HepG2 (cell line): ENCODE data around the gene C5orf15. TPM values are rescaled to one million over a fixed set of nuclear protein-coding genes. Genes with fewer than 3 reads are reported as not detected.

Source experiments
- ATAD3A ChIP-seq: sonication (generic); formaldehyde crosslinking; IDR thresholded peaks from 2 replicates; pipeline ENCODE4 v1.4.0; 2020; ENCODE audit warnings: missing genetic modification reagents
- GATAD2A ChIP-seq: IDR thresholded peaks from 2 replicates; pipeline ENCODE4 v1.6.1; 2016
- HMGA1 ChIP-seq: sonication (generic); formaldehyde crosslinking; conservative IDR thresholded peaks from 2 replicates; pipeline ENCODE4 v1.4.0; 2020; ENCODE audit warnings: missing genetic modification reagents
- HOXA5 ChIP-seq: sonication (generic); formaldehyde crosslinking; IDR thresholded peaks from 2 replicates; pipeline ENCODE4 v1.4.0; 2020; ENCODE audit warnings: missing genetic modification reagents
- KDM5B ChIP-seq: sonication (generic); formaldehyde crosslinking; IDR thresholded peaks from 2 replicates; pipeline ENCODE4 v1.4.0; 2020; ENCODE audit warnings: missing genetic modification reagents, mild to moderate bottlenecking, borderline replicate concordance
- MAF1 ChIP-seq: sonication (generic); formaldehyde crosslinking; IDR thresholded peaks from 2 replicates; pipeline ENCODE4 v1.5.0; 2020; ENCODE audit warnings: missing genetic modification reagents, borderline replicate concordance
- REPIN1 ChIP-seq: sonication (generic); formaldehyde crosslinking; IDR thresholded peaks from 2 replicates; pipeline ENCODE4 v1.8.0; 2022; ENCODE audit warnings: missing genetic modification reagents, low read depth, mild to moderate bottlenecking, borderline replicate concordance
- RXRA ChIP-seq: sonication (generic); formaldehyde crosslinking; IDR thresholded peaks from 2 replicates; pipeline ENCODE4 v1.5.1; 2020; ENCODE audit warnings: missing genetic modification reagents
- ZMAT3 ChIP-seq: sonication (generic); formaldehyde crosslinking; conservative IDR thresholded peaks from 2 replicates; pipeline ENCODE4 v1.7.0; 2021; ENCODE audit warnings: missing genetic modification reagents
- polyA plus RNA-seq, 8 experiments: library from polyadenylated mRNA; depleted of rRNA in 3 of 8; stranded (reverse) in 7 of 8; unstranded in 1 of 8; fragments of >200 nt; fragmentation: Illumina TruSeq in 4 of 8; extraction: Trizol in 4 of 8; gene quantifications; 2 replicates each; pipeline versions ENCODE4 v1.2.1 to v1.2.3, GENCODE V29; 2011 to 2016; ENCODE audit warnings: low read depth in 4 of 8, missing spikeins in 1 of 8, mixed read lengths in 1 of 8; ENCODE audit not compliant: insufficient read depth in 1 of 8
- total RNA-seq, 5 experiments: library from RNA; depleted of rRNA; stranded (reverse); fragments of >200 nt; fragmentation: Illumina TruSeq; extraction: Trizol; gene quantifications; 2 replicates each; pipeline ENCODE4 v1.2.3, GENCODE V29; 2016; ENCODE audit warnings: low read depth in 1 of 5
- TF ChIP-seq, protein P1 (sequence below): sonication (generic); formaldehyde crosslinking; IDR thresholded peaks from 2 replicates; pipeline ENCODE4 v1.5.1; 2020; ENCODE audit warnings: mild to moderate bottlenecking, missing genetic modification reagents, moderate library complexity
- TF ChIP-seq, protein P2 (sequence below), 2 experiments: sonication (generic) in 1 of 2; formaldehyde crosslinking in 1 of 2; IDR thresholded peaks; 2 replicates each; pipeline versions ENCODE4 v1.6.1 to v1.9.0; 2014 to 2022; ENCODE audit warnings: antibody characterized with exemption in 1 of 2, borderline replicate concordance in 1 of 2, inconsistent platforms in 1 of 2, low read depth in 1 of 2, missing genetic modification reagents in 1 of 2
- TF ChIP-seq, protein P3 (sequence below): sonication (generic); formaldehyde crosslinking; IDR thresholded peaks from 2 replicates; pipeline ENCODE4 v1.8.0; 2022; ENCODE audit warnings: mild to moderate bottlenecking, missing genetic modification reagents, borderline replicate concordance
- TF ChIP-seq, protein P4 (sequence below): sonication (generic); formaldehyde crosslinking; IDR thresholded peaks from 2 replicates; pipeline ENCODE4 v1.8.0; 2022; ENCODE audit warnings: mild to moderate bottlenecking, missing genetic modification reagents

Gene C5orf15
- total and polyA plus RNA-seq, 2 of the 13 experiments (the other 11 are each of a cell fraction or from before 2014, with no cell fraction given) = 58.5 to 82.7 TPM

DNA sequence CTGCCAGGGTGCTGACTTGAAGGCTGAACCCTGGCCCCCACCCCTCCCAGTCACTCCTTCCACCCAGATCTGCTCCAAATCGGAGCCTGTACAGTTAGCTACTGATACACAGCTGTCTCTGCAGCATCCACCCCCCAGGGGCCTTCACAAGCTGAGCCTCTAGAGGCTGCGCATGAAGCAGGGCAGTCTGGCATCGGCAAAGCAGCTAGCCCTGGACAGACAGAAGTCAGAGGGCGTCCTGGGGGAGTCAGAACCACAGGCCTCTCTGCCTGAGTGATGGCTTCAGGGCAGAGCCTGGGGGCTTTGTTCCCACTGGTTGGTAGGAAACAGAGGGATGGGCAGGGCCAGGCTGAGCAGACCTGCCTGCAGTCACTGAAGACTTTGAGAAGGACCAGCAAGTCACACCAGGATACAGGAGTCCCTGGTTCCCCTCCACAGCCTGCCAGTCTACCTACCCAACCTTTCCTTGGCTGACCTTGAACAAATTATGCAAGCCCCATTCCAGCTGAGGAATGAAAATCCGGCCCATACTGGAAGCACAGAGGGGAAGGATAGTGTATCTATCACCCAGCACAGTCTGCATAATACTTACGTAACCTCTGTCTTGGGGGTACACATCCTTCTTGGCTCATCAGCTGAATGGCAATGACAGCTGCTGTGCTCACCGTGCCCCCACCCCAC lies 27.6 kb upstream of the C5orf15 start (continued):
- TF ChIP-seq KDM5B (0 out of 2 replicates have a peak, but pooled peaks have one; percentile 26), ATAD3A (no peak), HMGA1 (no peak), REPIN1 (CRISPR knock-in tag) (0 out of 2 replicates have a peak, but pooled peaks have one; percentile 34), MAF1 (no peak), HOXA5 (CRISPR knock-in tag) (no peak), ZMAT3 (CRISPR knock-in tag) (no peak), GATAD2A (CRISPR knock-in tag) (peak; percentile 40; the same call in 1 of the 2 replicates), RXRA (peak; percentile 7; the same call in 1 of the 2 replicates)
- TF ChIP-seq, protein P1, sequence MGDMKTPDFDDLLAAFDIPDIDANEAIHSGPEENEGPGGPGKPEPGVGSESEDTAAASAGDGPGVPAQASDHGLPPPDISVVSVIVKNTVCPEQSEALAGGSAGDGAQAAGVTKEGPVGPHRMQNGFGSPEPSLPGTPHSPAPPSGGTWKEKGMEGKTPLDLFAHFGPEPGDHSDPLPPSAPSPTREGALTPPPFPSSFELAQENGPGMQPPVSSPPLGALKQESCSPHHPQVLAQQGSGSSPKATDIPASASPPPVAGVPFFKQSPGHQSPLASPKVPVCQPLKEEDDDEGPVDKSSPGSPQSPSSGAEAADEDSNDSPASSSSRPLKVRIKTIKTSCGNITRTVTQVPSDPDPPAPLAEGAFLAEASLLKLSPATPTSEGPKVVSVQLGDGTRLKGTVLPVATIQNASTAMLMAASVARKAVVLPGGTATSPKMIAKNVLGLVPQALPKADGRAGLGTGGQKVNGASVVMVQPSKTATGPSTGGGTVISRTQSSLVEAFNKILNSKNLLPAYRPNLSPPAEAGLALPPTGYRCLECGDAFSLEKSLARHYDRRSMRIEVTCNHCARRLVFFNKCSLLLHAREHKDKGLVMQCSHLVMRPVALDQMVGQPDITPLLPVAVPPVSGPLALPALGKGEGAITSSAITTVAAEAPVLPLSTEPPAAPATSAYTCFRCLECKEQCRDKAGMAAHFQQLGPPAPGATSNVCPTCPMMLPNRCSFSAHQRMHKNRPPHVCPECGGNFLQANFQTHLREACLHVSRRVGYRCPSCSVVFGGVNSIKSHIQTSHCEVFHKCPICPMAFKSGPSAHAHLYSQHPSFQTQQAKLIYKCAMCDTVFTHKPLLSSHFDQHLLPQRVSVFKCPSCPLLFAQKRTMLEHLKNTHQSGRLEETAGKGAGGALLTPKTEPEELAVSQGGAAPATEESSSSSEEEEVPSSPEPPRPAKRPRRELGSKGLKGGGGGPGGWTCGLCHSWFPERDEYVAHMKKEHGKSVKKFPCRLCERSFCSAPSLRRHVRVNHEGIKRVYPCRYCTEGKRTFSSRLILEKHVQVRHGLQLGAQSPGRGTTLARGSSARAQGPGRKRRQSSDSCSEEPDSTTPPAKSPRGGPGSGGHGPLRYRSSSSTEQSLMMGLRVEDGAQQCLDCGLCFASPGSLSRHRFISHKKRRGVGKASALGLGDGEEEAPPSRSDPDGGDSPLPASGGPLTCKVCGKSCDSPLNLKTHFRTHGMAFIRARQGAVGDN (CRISPR knock-in tag) = peak; percentile 64
- TF ChIP-seq, protein P2, sequence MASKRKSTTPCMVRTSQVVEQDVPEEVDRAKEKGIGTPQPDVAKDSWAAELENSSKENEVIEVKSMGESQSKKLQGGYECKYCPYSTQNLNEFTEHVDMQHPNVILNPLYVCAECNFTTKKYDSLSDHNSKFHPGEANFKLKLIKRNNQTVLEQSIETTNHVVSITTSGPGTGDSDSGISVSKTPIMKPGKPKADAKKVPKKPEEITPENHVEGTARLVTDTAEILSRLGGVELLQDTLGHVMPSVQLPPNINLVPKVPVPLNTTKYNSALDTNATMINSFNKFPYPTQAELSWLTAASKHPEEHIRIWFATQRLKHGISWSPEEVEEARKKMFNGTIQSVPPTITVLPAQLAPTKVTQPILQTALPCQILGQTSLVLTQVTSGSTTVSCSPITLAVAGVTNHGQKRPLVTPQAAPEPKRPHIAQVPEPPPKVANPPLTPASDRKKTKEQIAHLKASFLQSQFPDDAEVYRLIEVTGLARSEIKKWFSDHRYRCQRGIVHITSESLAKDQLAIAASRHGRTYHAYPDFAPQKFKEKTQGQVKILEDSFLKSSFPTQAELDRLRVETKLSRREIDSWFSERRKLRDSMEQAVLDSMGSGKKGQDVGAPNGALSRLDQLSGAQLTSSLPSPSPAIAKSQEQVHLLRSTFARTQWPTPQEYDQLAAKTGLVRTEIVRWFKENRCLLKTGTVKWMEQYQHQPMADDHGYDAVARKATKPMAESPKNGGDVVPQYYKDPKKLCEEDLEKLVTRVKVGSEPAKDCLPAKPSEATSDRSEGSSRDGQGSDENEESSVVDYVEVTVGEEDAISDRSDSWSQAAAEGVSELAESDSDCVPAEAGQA (IDR thresholded peaks at IDR 0.05; ENCODE audit: low read depth) = no peak
- TF ChIP-seq, protein P2 (CRISPR knock-in tag; IDR thresholded peaks at IDR 0.05; ENCODE audit: borderline replicate concordance) = no peak
- TF ChIP-seq, protein P3, sequence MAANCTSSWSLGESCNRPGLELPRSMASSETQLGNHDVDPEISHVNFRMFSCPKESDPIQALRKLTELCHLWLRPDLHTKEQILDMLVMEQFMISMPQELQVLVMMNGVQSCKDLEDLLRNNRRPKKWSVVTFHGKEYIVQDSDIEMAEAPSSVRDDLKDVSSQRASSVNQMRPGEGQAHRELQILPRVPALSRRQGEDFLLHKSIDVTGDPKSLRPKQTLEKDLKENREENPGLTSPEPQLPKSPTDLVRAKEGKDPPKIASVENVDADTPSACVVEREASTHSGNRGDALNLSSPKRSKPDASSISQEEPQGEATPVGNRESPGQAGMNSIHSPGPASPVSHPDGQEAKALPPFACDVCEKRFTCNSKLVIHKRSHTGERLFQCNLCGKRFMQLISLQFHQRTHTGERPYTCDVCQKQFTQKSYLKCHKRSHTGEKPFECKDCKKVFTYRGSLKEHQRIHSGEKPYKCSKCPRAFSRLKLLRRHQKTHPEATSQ (CRISPR knock-in tag) = no peak
- TF ChIP-seq, protein P4, sequence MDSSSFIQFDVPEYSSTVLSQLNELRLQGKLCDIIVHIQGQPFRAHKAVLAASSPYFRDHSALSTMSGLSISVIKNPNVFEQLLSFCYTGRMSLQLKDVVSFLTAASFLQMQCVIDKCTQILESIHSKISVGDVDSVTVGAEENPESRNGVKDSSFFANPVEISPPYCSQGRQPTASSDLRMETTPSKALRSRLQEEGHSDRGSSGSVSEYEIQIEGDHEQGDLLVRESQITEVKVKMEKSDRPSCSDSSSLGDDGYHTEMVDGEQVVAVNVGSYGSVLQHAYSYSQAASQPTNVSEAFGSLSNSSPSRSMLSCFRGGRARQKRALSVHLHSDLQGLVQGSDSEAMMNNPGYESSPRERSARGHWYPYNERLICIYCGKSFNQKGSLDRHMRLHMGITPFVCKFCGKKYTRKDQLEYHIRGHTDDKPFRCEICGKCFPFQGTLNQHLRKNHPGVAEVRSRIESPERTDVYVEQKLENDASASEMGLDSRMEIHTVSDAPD (CRISPR knock-in tag) = no peak
